GM18526 (cell line): ENCODE data around the gene EXOC4.

ENCODE experiments used
- POLR2A ChIP-seq: IDR thresholded peaks from 3 replicates; pipeline ENCODE4 v1.6.1; 2011; ENCODE audit not compliant: insufficient read length; ENCODE audit errors: extremely low read depth

The EXOC4 gene

GRCh38 chr7:133675510-133676218 is 422.8 kb downstream of the EXOC4 start:
- TF ChIP-seq POLR2A = no peak

GRCh38 chr7:133676805-133677370 is 424.0 kb downstream of the EXOC4 start:
- TF ChIP-seq POLR2A = no peak

- no peak for TF ChIP-seq POLR2A
These were observed 425.4 kb downstream of the EXOC4 start for GRCh38 chr7:133678137-133678814.

GRCh38 chr7:133679977-133680376 is 427.1 kb downstream of the EXOC4 start:
- TF ChIP-seq POLR2A = no peak

DNA sequence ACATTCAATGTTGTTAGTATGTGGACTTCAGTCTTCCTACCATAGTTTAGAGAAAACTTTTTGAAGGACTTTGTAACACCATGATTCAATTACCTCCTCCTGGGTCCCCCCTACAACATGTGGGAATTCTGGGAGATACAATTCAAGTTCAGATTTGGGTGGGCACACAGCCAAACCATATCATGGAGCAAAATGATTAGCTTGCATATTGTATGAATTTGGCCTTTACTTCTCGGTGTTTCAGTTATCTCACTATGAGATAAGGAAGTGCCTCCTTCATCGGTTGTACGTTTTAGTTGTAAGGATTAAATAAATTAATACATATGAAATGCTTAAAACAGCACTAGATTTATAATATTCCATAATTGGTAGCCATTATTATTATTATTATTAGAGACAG is 428.7 kb downstream of the EXOC4 start:
- TF ChIP-seq POLR2A = no peak

- no peak for TF ChIP-seq POLR2A
These were observed 429.7 kb downstream of the EXOC4 start for GRCh38 chr7:133682364-133683181.

DNA sequence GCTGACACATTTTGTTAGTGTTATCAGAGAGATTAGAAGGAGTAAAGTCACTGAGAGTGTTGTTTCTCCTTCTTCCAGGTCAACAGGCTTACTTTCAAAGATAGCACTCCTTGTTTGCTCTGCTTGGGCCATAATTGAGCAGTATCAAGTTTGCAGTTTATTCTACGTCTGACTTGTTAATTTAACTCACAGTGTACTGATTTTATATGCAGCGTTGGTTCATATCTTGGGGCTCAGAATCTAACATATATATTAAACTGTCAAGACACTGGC is 430.2 kb downstream of the EXOC4 start:
- TF ChIP-seq POLR2A = no peak

GRCh38 chr7:133688483-133689239 is 435.8 kb downstream of the EXOC4 start:
- no peak for TF ChIP-seq POLR2A

GRCh38 chr7:133690740-133691139 is 437.9 kb downstream of the EXOC4 start:
- no peak for TF ChIP-seq POLR2A

- TF ChIP-seq POLR2A = no peak
These were observed 439.1 kb downstream of the EXOC4 start for GRCh38 chr7:133691727-133692610.

DNA sequence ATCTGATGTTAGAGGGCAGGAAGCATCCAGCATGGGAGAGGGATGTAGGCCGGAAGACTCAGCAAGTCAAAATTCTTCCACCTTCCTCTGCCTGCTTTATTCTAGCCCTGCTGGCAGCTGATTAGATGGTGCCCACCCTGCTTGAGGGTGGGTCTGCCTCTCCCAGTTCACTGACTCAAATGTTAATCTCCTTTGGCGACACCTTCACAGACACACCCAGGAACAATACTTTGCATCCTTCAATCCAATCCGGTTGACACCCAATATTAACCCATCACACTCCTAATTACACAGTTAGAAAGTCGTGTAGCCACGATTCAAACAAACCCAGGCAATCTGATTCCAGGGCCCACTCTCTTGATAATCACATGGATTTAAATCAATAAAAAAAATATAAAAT is 440.4 kb downstream of the EXOC4 start:
- no peak for TF ChIP-seq POLR2A

DNA sequence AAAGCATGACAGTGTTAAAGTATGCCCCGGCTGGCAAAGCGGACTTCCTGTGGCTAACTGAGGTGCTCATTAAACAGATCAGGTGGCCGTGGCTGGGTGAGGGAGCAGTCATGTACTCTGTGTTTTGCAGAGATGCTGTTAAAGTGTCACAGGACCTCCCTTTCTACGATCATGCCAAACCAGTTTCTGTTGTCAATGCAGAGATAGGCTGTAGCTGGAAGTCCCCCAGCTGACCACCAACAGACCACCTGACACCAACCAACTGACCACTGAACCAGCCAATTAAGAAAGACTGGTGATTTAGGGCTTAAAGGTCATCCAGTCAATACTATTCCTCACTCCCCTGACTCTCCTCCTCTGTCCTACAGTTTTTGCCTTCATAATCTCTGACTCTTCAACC is 443.2 kb downstream of the EXOC4 start:
- no peak for TF ChIP-seq POLR2A

- no peak for TF ChIP-seq POLR2A
These were observed 444.7 kb downstream of the EXOC4 start for GRCh38 chr7:133697585-133697984.

GRCh38 chr7:133698127-133698526 is 445.2 kb downstream of the EXOC4 start:
- TF ChIP-seq POLR2A = no peak
